ENCODE data around the gene OR1J1. TPM values are rescaled to one million over a fixed set of nuclear protein-coding genes. Genes with fewer than 3 reads are reported as not detected.

OR1J1 gene
- total RNA-seq, 1 experiment from 2014 or later: not detected

DNA sequence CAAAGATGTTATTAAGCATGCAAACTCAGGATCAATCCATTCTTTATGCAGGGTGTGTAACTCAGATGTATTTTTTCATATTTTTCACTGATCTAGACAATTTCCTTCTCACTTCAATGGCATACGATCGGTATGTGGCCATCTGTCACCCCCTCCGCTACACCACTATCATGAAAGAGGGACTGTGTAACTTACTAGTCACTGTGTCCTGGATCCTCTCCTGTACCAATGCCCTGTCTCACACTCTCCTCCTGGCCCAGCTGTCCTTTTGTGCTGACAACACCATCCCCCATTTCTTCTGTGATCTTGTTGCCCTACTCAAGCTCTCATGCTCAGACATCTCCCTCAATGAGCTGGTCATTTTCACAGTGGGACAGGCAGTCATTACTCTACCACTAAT is 41.6 kb upstream of the OR1J1 start:
- DNase-seq: no peak
- no peaks in the 10 kb centered on the region for H3K36me3 Mint-ChIP-seq (ENCODE audit: insufficient read depth, unreplicated experiment)
- intact Hi-C loops (cut with micrococcal nuclease; ENCODE audit: unreplicated experiment): no loop called here
- H3K4me3 ChIP-seq (ENCODE audit: low read depth, low read length): no peak overlapping the region
- TF ChIP-seq CTCF (IDR thresholded peaks at IDR 0.05; ENCODE audit: insufficient read depth in 1 of 2, low read depth in 1 of 2, low read length in 1 of 2, severe bottlenecking in 1 of 2, unreplicated experiment in 1 of 2): no peak
- no peaks in the 10 kb centered on the region for H3K4me1 ChIP-seq
- H3K27me3 ChIP-seq (replicated peaks; ENCODE audit: control insufficient read depth, insufficient read depth, low read length): peaks cover 1% of the 10 kb centered on the region
- H3K27ac Mint-ChIP-seq (ENCODE audit: unreplicated experiment): no peak overlapping the region
- H3K27me3 Mint-ChIP-seq (ENCODE audit: insufficient read depth, unreplicated experiment): peaks cover 4% of the 10 kb centered on the region
- H3K4me3 Mint-ChIP-seq (ENCODE audit: unreplicated experiment): no peak overlapping the region
- CTCF ChIA-PET: interaction anchor here (1.4 kb wide), 1 partner anchor 21 kb away, joined by 3 read pairs; no protein-coding TSS in a partner anchor
- H3K9me3 Mint-ChIP-seq (ENCODE audit: unreplicated experiment): no peaks in the 10 kb centered on the region
- POLR2A ChIA-PET: no interaction called here
- no TSS peak for BruUV-seq (replicated peaks)
- no peaks in the 10 kb centered on the region for H3K36me3 ChIP-seq (ENCODE audit: control insufficient read depth, insufficient read depth, low read length)
- no peaks in the 10 kb centered on the region for H3K9me3 ChIP-seq
- no peaks in the 10 kb centered on the region for H3K4me1 Mint-ChIP-seq (ENCODE audit: low read depth, unreplicated experiment)

DNA sequence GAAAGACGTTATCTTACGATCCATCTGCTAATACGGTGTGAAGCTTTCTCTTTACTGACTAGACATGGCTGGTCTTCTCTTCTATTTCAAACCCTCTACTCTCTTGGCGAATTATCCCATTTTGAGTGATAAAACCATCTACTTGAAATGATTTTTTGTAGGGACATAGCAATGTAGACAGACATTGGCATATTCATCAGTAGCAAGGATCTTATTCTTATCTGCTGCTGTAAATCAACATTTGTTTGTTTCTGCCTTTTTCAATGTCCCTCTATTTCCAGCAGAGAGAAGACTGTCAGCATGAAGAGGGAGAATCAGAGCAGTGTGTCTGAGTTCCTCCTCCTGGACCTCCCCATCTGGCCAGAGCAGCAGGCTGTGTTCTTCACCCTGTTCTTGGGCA is 41.1 kb upstream of the OR1J1 start, which contains the start of gene OR1J4:
Gene OR1J4, plus strand, starts transcription at position 301 of the 400 bp plus-strand sequence. Its CDS starts 0 bp downstream, at position 301.
- Histone ChIP-seq H3K9me3 (no peaks in the 10 kb centered on the region), H3K4me3 (ENCODE audit: low read depth, low read length) (no peak within 1 kb of the TSS), H3K36me3 (ENCODE audit: control insufficient read depth, insufficient read depth, low read length) (no peaks in the 10 kb centered on the region), H3K27me3 (replicated peaks; ENCODE audit: control insufficient read depth, insufficient read depth, low read length) (peaks cover 1% of the 10 kb centered on the region), H3K4me1 (no peaks in the 10 kb centered on the region)
- H3K27ac Mint-ChIP-seq (ENCODE audit: unreplicated experiment): no peak within 1 kb of the TSS
- no peaks in the 10 kb centered on the region for H3K36me3 Mint-ChIP-seq (ENCODE audit: insufficient read depth, unreplicated experiment)
- H3K4me1 Mint-ChIP-seq (ENCODE audit: low read depth, unreplicated experiment): no peaks in the 10 kb centered on the region
- CTCF ChIA-PET: no interaction called here
- no TSS peak for BruUV-seq (replicated peaks)
- POLR2A ChIA-PET: no interaction called here
- no peak for TF ChIP-seq CTCF (IDR thresholded peaks at IDR 0.05; ENCODE audit: insufficient read depth in 1 of 2, low read depth in 1 of 2, low read length in 1 of 2, severe bottlenecking in 1 of 2, unreplicated experiment in 1 of 2)
- peaks cover 4% of the 10 kb centered on the region for H3K27me3 Mint-ChIP-seq (ENCODE audit: insufficient read depth, unreplicated experiment)
- intact Hi-C loops (cut with micrococcal nuclease; ENCODE audit: unreplicated experiment): no loop called here
- DNase-seq: no peak
- H3K4me3 Mint-ChIP-seq (ENCODE audit: unreplicated experiment): no peak within 1 kb of the TSS
- no peaks in the 10 kb centered on the region for H3K9me3 Mint-ChIP-seq (ENCODE audit: unreplicated experiment)

GRCh38 chr9:122518226-122518625 is 40.5 kb upstream of the OR1J1 start:
- H3K9me3 ChIP-seq: no peaks in the 10 kb centered on the region
- no peak for TF ChIP-seq CTCF (IDR thresholded peaks at IDR 0.05; ENCODE audit: insufficient read depth in 1 of 2, low read depth in 1 of 2, low read length in 1 of 2, severe bottlenecking in 1 of 2, unreplicated experiment in 1 of 2)
- H3K36me3 Mint-ChIP-seq (ENCODE audit: insufficient read depth, unreplicated experiment): no peaks in the 10 kb centered on the region
- no peaks in the 10 kb centered on the region for H3K4me1 ChIP-seq
- peaks cover 1% of the 10 kb centered on the region for H3K27me3 ChIP-seq (replicated peaks; ENCODE audit: control insufficient read depth, insufficient read depth, low read length)
- no peaks in the 10 kb centered on the region for H3K36me3 ChIP-seq (ENCODE audit: control insufficient read depth, insufficient read depth, low read length)
- H3K27me3 Mint-ChIP-seq (ENCODE audit: insufficient read depth, unreplicated experiment): peaks cover 4% of the 10 kb centered on the region
- BruUV-seq (replicated peaks): no TSS peak
- H3K9me3 Mint-ChIP-seq (ENCODE audit: unreplicated experiment): no peaks in the 10 kb centered on the region
- H3K4me3 ChIP-seq (ENCODE audit: low read depth, low read length): no peak overlapping the region
- no peak overlapping the region for H3K4me3 Mint-ChIP-seq (ENCODE audit: unreplicated experiment)
- ChIA-PET POLR2A (no interaction called here), CTCF (no interaction called here)
- no peak for DNase-seq
- no peak overlapping the region for H3K27ac Mint-ChIP-seq (ENCODE audit: unreplicated experiment)
- intact Hi-C loops (cut with micrococcal nuclease; ENCODE audit: unreplicated experiment): no loop called here
- no peaks in the 10 kb centered on the region for H3K4me1 Mint-ChIP-seq (ENCODE audit: low read depth, unreplicated experiment)
